Activated CD4-positive, alpha-beta T cell treated with anti-CD3 and anti-CD28 coated beads, Interleukin-2, amount 10 ng/mL, durations not matched to agents 24 days and 14 days (primary cell): ENCODE data around the gene SMIM15. TPM values are rescaled to one million over a fixed set of nuclear protein-coding genes. Genes with fewer than 3 reads are reported as not detected.

Source experiments
- DNase-seq: peaks from one replicate; pipeline ENCODE4 v3.0.0; 2022
- H3K27ac Mint-ChIP-seq: one replicate; pipeline ENCODE4 v1.8.0; 2022; ENCODE audit warnings: mild to moderate bottlenecking, mixed read lengths
- H3K27me3 Mint-ChIP-seq: one replicate; pipeline ENCODE4 v1.8.0; 2022; ENCODE audit warnings: mixed read lengths
- H3K36me3 Mint-ChIP-seq: one replicate; pipeline ENCODE4 v1.8.0; 2022; ENCODE audit warnings: low read depth, mild to moderate bottlenecking, mixed read lengths
- H3K4me1 Mint-ChIP-seq: one replicate; pipeline ENCODE4 v1.8.0; 2021; ENCODE audit warnings: mixed read lengths
- H3K4me3 Mint-ChIP-seq: one replicate; pipeline ENCODE4 v1.8.0; 2022; ENCODE audit warnings: mild to moderate bottlenecking, moderate library complexity, mixed read lengths
- H3K9me3 Mint-ChIP-seq: one replicate; pipeline ENCODE4 v1.8.0; 2021; ENCODE audit warnings: mixed read lengths
- intact Hi-C: fragments of 100-400 bp; cut with micrococcal nuclease; formaldehyde crosslinking; loops from one replicate; pipeline ENCODE4 v1.15.1; 2023
- total RNA-seq: library from RNA; stranded (reverse); gene quantifications from 2 replicates; pipeline ENCODE4 v1.2.3, GENCODE V29; 2022

Gene SMIM15
- total RNA-seq, 1 donor from 2014 or later, result 92.8 TPM

GRCh38 chr5:61177716-61178115 lies 15.4 kb upstream of the SMIM15 start:
- Mint-ChIP-seq H3K4me1 (peaks cover 5% of the 10 kb centered on the region), H3K9me3 (no peaks in the 10 kb centered on the region), H3K36me3 (no peaks in the 10 kb centered on the region), H3K27me3 (peaks cover 8% of the 10 kb centered on the region), H3K4me3 (no peak overlapping the region), H3K27ac (no peak overlapping the region)
- DNase-seq, result no peak
- intact Hi-C loops, result no loop called here

GRCh38 chr5:61177070-61177469 lies 14.8 kb upstream of the SMIM15 start:
- Mint-ChIP-seq H3K27ac (no peak overlapping the region), H3K4me1 (peaks cover 5% of the 10 kb centered on the region), H3K27me3 (peaks cover 8% of the 10 kb centered on the region), H3K4me3 (no peak overlapping the region), H3K9me3 (no peaks in the 10 kb centered on the region), H3K36me3 (no peaks in the 10 kb centered on the region)
- DNase-seq, result no peak
- intact Hi-C loops, result no loop called here

GRCh38 chr5:61176631-61177030 lies 14.4 kb upstream of the SMIM15 start:
- H3K9me3 Mint-ChIP-seq, result no peaks in the 10 kb centered on the region
- intact Hi-C loops, result no loop called here
- DNase-seq, result no peak
- H3K36me3 Mint-ChIP-seq, result no peaks in the 10 kb centered on the region
- peaks cover 8% of the 10 kb centered on the region for H3K27me3 Mint-ChIP-seq
- peaks cover 4% of the 10 kb centered on the region for H3K4me1 Mint-ChIP-seq
- no peak overlapping the region for H3K4me3 Mint-ChIP-seq
- no peak overlapping the region for H3K27ac Mint-ChIP-seq

- Mint-ChIP-seq H3K27me3 (peaks cover 2% of the 10 kb centered on the region), H3K9me3 (no peaks in the 10 kb centered on the region), H3K4me3 (no peak overlapping the region), H3K4me1 (no peaks in the 10 kb centered on the region), H3K36me3 (no peaks in the 10 kb centered on the region), H3K27ac (no peak overlapping the region)
- intact Hi-C loops, result no loop called here
- no peak for DNase-seq
These were observed 9.2 kb upstream of the SMIM15 start for GRCh38 chr5:61171479-61171878.

GRCh38 chr5:61168951-61169350 lies 6.7 kb upstream of the SMIM15 start:
- H3K4me3 Mint-ChIP-seq, result no peak overlapping the region
- intact Hi-C loops, result loop anchor here (10.0 kb wide), 1 partner anchor 486 kb away; no protein-coding TSS in a partner anchor
- H3K27me3 Mint-ChIP-seq, result no peaks in the 10 kb centered on the region
- H3K36me3 Mint-ChIP-seq, result no peaks in the 10 kb centered on the region
- H3K4me1 Mint-ChIP-seq, result no peaks in the 10 kb centered on the region
- H3K27ac Mint-ChIP-seq, result no peak overlapping the region
- no peaks in the 10 kb centered on the region for H3K9me3 Mint-ChIP-seq
- DNase-seq, result no peak

GRCh38 chr5:61167382-61167781 lies 5.1 kb upstream of the SMIM15 start:
- intact Hi-C loops, result loop anchor here (10.0 kb wide), 1 partner anchor 487 kb away; no protein-coding TSS in a partner anchor
- DNase-seq, result no peak
- Mint-ChIP-seq H3K27ac (no peak overlapping the region), H3K4me3 (no peak overlapping the region), H3K4me1 (peaks cover 6% of the 10 kb centered on the region), H3K9me3 (peaks cover 6% of the 10 kb centered on the region), H3K36me3 (peaks cover 7% of the 10 kb centered on the region), H3K27me3 (no peaks in the 10 kb centered on the region)

GRCh38 chr5:61163905-61164304 lies 1.6 kb upstream of the SMIM15 start:
- Mint-ChIP-seq H3K4me1 (peaks cover 29% of the 10 kb centered on the region), H3K36me3 (peaks cover 36% of the 10 kb centered on the region), H3K27ac (no peak overlapping the region), H3K4me3 (peak overlapping the region; percentile 99), H3K9me3 (peaks cover 9% of the 10 kb centered on the region), H3K27me3 (no peaks in the 10 kb centered on the region)
- intact Hi-C loops, result loop anchor here (2.0 to 10.0 kb wide), 6 partner anchors 38 to 491 kb away; partner anchors contain the start of genes DEPDC1B, ERCC8 and NDUFAF2
- no peak for DNase-seq

- intact Hi-C loops, result loop anchor here (1.0 to 10.0 kb wide), 7 partner anchors 39 to 492 kb away; partner anchors contain the start of genes DEPDC1B, ERCC8 and NDUFAF2
- no peaks in the 10 kb centered on the region for H3K27me3 Mint-ChIP-seq
- DNase-seq, result no peak
- H3K36me3 Mint-ChIP-seq, result peaks cover 43% of the 10 kb centered on the region
- peaks cover 32% of the 10 kb centered on the region for H3K4me1 Mint-ChIP-seq
- peak overlapping the region; percentile 99 for H3K4me3 Mint-ChIP-seq
- peak overlapping the region; percentile 99 for H3K27ac Mint-ChIP-seq
- peaks cover 9% of the 10 kb centered on the region for H3K9me3 Mint-ChIP-seq
These were observed 732 bp upstream of the SMIM15 start for GRCh38 chr5:61162832-61163567.

GRCh38 chr5:61160497-61160896 lies 1.8 kb downstream of the SMIM15 start:
- H3K9me3 Mint-ChIP-seq, result peaks cover 11% of the 10 kb centered on the region
- H3K36me3 Mint-ChIP-seq, result peaks cover 59% of the 10 kb centered on the region
- DNase-seq, result no peak
- H3K4me3 Mint-ChIP-seq, result peak overlapping the region; percentile 67
- no peaks in the 10 kb centered on the region for H3K27me3 Mint-ChIP-seq
- peaks cover 32% of the 10 kb centered on the region for H3K4me1 Mint-ChIP-seq
- intact Hi-C loops, result loop anchor here (5.0 to 10.0 kb wide), 5 partner anchors 42 to 494 kb away; partner anchors contain the start of gene DEPDC1B
- H3K27ac Mint-ChIP-seq, result peak overlapping the region; percentile 53

GRCh38 chr5:61159836-61160235 lies 2.4 kb downstream of the SMIM15 start:
- Mint-ChIP-seq H3K4me1 (peaks cover 32% of the 10 kb centered on the region), H3K4me3 (peak overlapping the region; percentile 67)

GRCh38 chr5:61159070-61159469 lies 3.2 kb downstream of the SMIM15 start:
- Mint-ChIP-seq H3K4me3 (no peak overlapping the region), H3K4me1 (peaks cover 32% of the 10 kb centered on the region), H3K27ac (no peak overlapping the region), H3K9me3 (peaks cover 20% of the 10 kb centered on the region), H3K36me3 (peaks cover 72% of the 10 kb centered on the region), H3K27me3 (no peaks in the 10 kb centered on the region)
- intact Hi-C loops, result no loop called here
- DNase-seq, result no peak

More at GRCh38 chr5:61159836-61160235, 2.4 kb downstream of the SMIM15 start:
- no peak for DNase-seq
- no peaks in the 10 kb centered on the region for H3K27me3 Mint-ChIP-seq
- intact Hi-C loops, result loop anchor here (5.0 to 10.0 kb wide), 5 partner anchors 42 to 495 kb away; partner anchors contain the start of gene DEPDC1B
- peaks cover 16% of the 10 kb centered on the region for H3K9me3 Mint-ChIP-seq
- H3K36me3 Mint-ChIP-seq, result peaks cover 66% of the 10 kb centered on the region
- peak overlapping the region; percentile 42 for H3K27ac Mint-ChIP-seq

- no peaks in the 10 kb centered on the region for H3K4me1 Mint-ChIP-seq
- DNase-seq, result no peak
- peaks cover 11% of the 10 kb centered on the region for H3K9me3 Mint-ChIP-seq
- peaks cover 27% of the 10 kb centered on the region for H3K36me3 Mint-ChIP-seq
- intact Hi-C loops, result no loop called here
- H3K27me3 Mint-ChIP-seq, result no peaks in the 10 kb centered on the region
- no peak overlapping the region for H3K4me3 Mint-ChIP-seq
- no peak overlapping the region for H3K27ac Mint-ChIP-seq
These were observed 10.4 kb downstream of the SMIM15 start for GRCh38 chr5:61151893-61152292.

- DNase-seq, result no peak
- peaks cover 3% of the 10 kb centered on the region for H3K36me3 Mint-ChIP-seq
- H3K27ac Mint-ChIP-seq, result no peak overlapping the region
- intact Hi-C loops, result no loop called here
- H3K9me3 Mint-ChIP-seq, result peaks cover 4% of the 10 kb centered on the region
- H3K4me1 Mint-ChIP-seq, result no peaks in the 10 kb centered on the region
- no peak overlapping the region for H3K4me3 Mint-ChIP-seq
- H3K27me3 Mint-ChIP-seq, result no peaks in the 10 kb centered on the region
These were observed 13.8 kb downstream of the SMIM15 start for GRCh38 chr5:61148515-61148914.

GRCh38 chr5:61142811-61143210 lies 19.5 kb downstream of the SMIM15 start:
- intact Hi-C loops, result no loop called here

More at GRCh38 chr5:61142811-61143210, 19.5 kb downstream of the SMIM15 start:
- H3K36me3 Mint-ChIP-seq, result no peaks in the 10 kb centered on the region
- no peak overlapping the region for H3K27ac Mint-ChIP-seq
- H3K4me3 Mint-ChIP-seq, result no peak overlapping the region
- no peak for DNase-seq
- no peaks in the 10 kb centered on the region for H3K4me1 Mint-ChIP-seq
- peaks cover 4% of the 10 kb centered on the region for H3K9me3 Mint-ChIP-seq
- H3K27me3 Mint-ChIP-seq, result no peaks in the 10 kb centered on the region
